OCI-LY1 (cell line): Measurements from ENCODE around the gene SEPTIN5.

Experiments
- H2AFZ ChIP-seq: fragments of 200-600 bp; sonication (generic), shearing (Covaris generic); 2 replicates; pipeline ENCODE4 v1.6.0; 2014; ENCODE audit warnings: antibody characterized with exemption, mild to moderate bottlenecking, low read length
- H3F3A ChIP-seq: fragments of 200-600 bp; sonication (generic), shearing (Covaris generic); 2 replicates; pipeline ENCODE4 v1.6.0; 2014; ENCODE audit warnings: mild to moderate bottlenecking, antibody characterized with exemption, low read length, moderate library complexity; ENCODE audit not compliant: insufficient read depth
- H3K27ac ChIP-seq: fragments of 200-600 bp; sonication (generic); 2 replicates; pipeline ENCODE4 v1.5.1; 2014; ENCODE audit warnings: low read length, mixed run types, mild to moderate bottlenecking, low read depth; ENCODE audit not compliant: poor library complexity, severe bottlenecking
- H3K27me3 ChIP-seq: fragments of 200-600 bp; sonication (generic); 2 replicates; pipeline ENCODE4 v1.6.0; 2014; ENCODE audit warnings: antibody characterized with exemption, mild to moderate bottlenecking, low read length, moderate library complexity; ENCODE audit not compliant: insufficient read depth
- H3K36me3 ChIP-seq: fragments of 200-600 bp; sonication (generic); 2 replicates; pipeline ENCODE4 v1.6.1; 2014; ENCODE audit warnings: mild to moderate bottlenecking, antibody characterized with exemption, low read length, moderate library complexity, mixed read lengths; ENCODE audit not compliant: insufficient read depth
- H3K4me1 ChIP-seq: fragments of 200-600 bp; sonication (generic); 2 replicates; pipeline ENCODE4 v1.5.1; 2014; ENCODE audit warnings: mild to moderate bottlenecking, low read length, moderate library complexity; ENCODE audit not compliant: insufficient read depth, severe bottlenecking
- H3K4me2 ChIP-seq: fragments of 200-600 bp; sonication (generic), shearing (Covaris generic); 2 replicates; pipeline ENCODE4 v1.6.1; 2014; ENCODE audit warnings: low read length
- H3K4me3 ChIP-seq: fragments of 200-600 bp; sonication (generic); 2 replicates; pipeline ENCODE4 v1.5.1; 2014; ENCODE audit warnings: low read length, low read depth, mild to moderate bottlenecking, mixed read lengths; ENCODE audit not compliant: poor library complexity, severe bottlenecking
- H3K79me2 ChIP-seq: fragments of 200-600 bp; shearing (Covaris generic); 2 replicates; pipeline ENCODE4 v1.6.1; 2016; ENCODE audit warnings: mixed run types, low read length, mixed read lengths; ENCODE audit not compliant: insufficient read depth
- H3K9ac ChIP-seq: fragments of 200-600 bp; sonication (generic), shearing (Covaris generic); 2 replicates; pipeline ENCODE4 v1.6.1; 2014; ENCODE audit warnings: mild to moderate bottlenecking, low read length, mixed read lengths
- H3K9me2 ChIP-seq: fragments of 200-600 bp; sonication (generic), shearing (Covaris generic); 2 replicates; pipeline ENCODE4 v1.6.1; 2014; ENCODE audit warnings: low read depth, mild to moderate bottlenecking, low read length, mixed read lengths
- H3K9me3 ChIP-seq: fragments of 200-600 bp; shearing (Covaris generic); 2 replicates; pipeline ENCODE4 v1.6.1; 2014; ENCODE audit warnings: low read length, mixed read lengths
- H4K20me1 ChIP-seq: fragments of 200-600 bp; sonication (generic), shearing (Covaris generic); 2 replicates; pipeline ENCODE4 v1.6.0; 2016; ENCODE audit warnings: mild to moderate bottlenecking, low read length; ENCODE audit not compliant: insufficient read depth
- CTCF ChIP-seq: fragments of 200-600 bp; sonication (generic), shearing (Covaris generic); IDR thresholded peaks from 2 replicates; pipeline ENCODE4 v1.5.1; 2017; ENCODE audit warnings: mild to moderate bottlenecking, antibody characterized with exemption, low read length, moderate library complexity, mixed read lengths
- EZH2 ChIP-seq: fragments of 200-600 bp; sonication (generic), shearing (Covaris generic); IDR thresholded peaks from 2 replicates; pipeline ENCODE4 v1.8.0; 2017; ENCODE audit warnings: borderline replicate concordance, mixed run types, mild to moderate bottlenecking, antibody characterized with exemption, low read length, moderate library complexity, mixed read lengths

Gene SEPTIN5

DNA sequence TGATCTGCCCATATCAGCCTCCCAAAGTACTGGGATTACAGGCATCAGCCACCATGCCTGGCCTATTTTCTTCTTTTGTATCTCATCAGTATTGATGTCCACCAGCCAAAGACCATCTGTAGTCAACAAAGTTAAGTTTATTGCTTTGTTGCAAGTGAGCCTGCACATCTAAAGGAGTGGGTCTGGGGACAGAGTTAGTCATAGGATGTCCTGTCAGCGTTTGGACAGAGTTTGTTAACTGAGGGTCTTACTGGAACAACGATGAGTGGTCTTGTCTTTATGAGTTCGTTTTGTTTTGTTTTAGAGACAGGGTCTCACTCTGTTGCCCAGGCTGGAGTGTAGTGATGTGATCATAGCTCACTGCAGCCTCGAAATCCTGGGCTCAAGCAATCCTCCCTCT lies 40.6 kb upstream of the SEPTIN5 start:
- Histone ChIP-seq H3K79me2 (no peaks in the 10 kb centered on the region), H3K9ac (no peak overlapping the region), H3K36me3 (no peaks in the 10 kb centered on the region), H3K27ac (no peak overlapping the region), H3K4me1 (no peaks in the 10 kb centered on the region), H3K9me2 (no peaks in the 10 kb centered on the region), H3K4me3 (no peak overlapping the region), H2AFZ (no peak overlapping the region), H3K4me2 (no peak overlapping the region), H3F3A (no peaks in the 10 kb centered on the region), H3K9me3 (0 out of 2 replicates have a peak, but pooled peaks cover 2% of the 10 kb centered on the region), H4K20me1 (no peaks in the 10 kb centered on the region), H3K27me3 (peaks cover 4% of the 10 kb centered on the region; the same call in 1 of the 2 replicates)
- TF ChIP-seq EZH2 = no peak
- no peak for TF ChIP-seq CTCF

DNA sequence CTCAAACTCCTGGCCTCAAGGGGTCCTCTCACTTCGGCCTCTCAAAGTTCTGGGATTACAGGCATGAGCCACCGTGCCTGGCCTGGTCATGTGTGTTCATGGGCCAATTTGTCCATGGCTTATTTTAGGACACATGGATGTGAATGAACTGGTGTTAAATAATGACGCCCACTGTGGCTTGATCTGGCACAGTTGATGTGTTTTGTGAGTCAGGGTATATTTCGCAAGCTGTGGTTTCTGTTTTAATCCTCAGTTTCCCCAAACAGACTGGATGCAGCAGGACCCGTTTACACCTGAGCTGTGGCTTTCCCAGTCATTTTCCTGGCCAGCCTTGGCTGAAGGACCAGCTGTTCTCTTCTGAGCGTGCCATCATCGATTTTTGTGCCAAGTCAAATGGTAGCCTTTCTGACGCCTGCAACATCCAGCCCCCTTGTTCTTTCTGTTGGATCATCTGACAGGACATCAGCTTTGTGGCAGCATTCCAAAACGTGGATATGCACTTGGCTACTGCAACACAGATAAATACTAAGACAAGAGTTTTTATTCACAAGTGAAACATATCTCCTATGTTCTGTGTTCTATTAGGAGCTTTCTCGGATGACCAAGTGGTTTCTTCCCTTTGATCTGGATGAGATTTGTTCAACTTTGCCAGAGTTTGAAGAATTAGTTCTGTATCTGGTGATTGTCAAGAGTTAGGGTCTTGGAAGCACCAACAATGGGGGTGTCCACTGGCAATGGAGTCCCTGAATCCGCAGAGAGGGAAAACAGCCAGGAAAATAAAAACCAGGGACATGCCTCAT lies 40.0 kb upstream of the SEPTIN5 start:
- Histone ChIP-seq H4K20me1 (no peaks in the 10 kb centered on the region), H3K4me3 (no peak overlapping the region), H3K4me2 (no peak overlapping the region), H3K36me3 (no peaks in the 10 kb centered on the region), H3K4me1 (no peaks in the 10 kb centered on the region), H3K27ac (no peak overlapping the region), H3K9me3 (0 out of 2 replicates have a peak, but pooled peaks cover 2% of the 10 kb centered on the region), H3F3A (no peaks in the 10 kb centered on the region), H3K9ac (no peak overlapping the region), H3K79me2 (no peaks in the 10 kb centered on the region), H2AFZ (no peak overlapping the region), H3K27me3 (peaks cover 4% of the 10 kb centered on the region; the same call in 1 of the 2 replicates), H3K9me2 (no peaks in the 10 kb centered on the region)
- no peak for TF ChIP-seq EZH2
- no peak for TF ChIP-seq CTCF

GRCh38 chr22:19674929-19675253 lies 39.4 kb upstream of the SEPTIN5 start:
- no peaks in the 10 kb centered on the region for H3K9me2 ChIP-seq
- H3K4me3 ChIP-seq = no peak overlapping the region
- H3K79me2 ChIP-seq = no peaks in the 10 kb centered on the region
- no peaks in the 10 kb centered on the region for H4K20me1 ChIP-seq
- H3K27me3 ChIP-seq = peaks cover 4% of the 10 kb centered on the region; the same call in 1 of the 2 replicates
- TF ChIP-seq EZH2 (no peak), CTCF (no peak)
- H3K9me3 ChIP-seq = 0 out of 2 replicates have a peak, but pooled peaks cover 2% of the 10 kb centered on the region
- H3K4me1 ChIP-seq = no peaks in the 10 kb centered on the region
- H3K36me3 ChIP-seq = no peaks in the 10 kb centered on the region
- no peak overlapping the region for H3K27ac ChIP-seq
- H3K4me2 ChIP-seq = no peak overlapping the region
- H3K9ac ChIP-seq = no peak overlapping the region
- H2AFZ ChIP-seq = no peak overlapping the region
- H3F3A ChIP-seq = no peaks in the 10 kb centered on the region
